Gastrocnemius medialis (tissue), 4 donors: ENCODE results near the gene SERPINE1.

Experiments used
- CTCF ChIP-seq, 5 experiments: fragments of 450-650 bp in 3 of 5; fragments of 200-600 bp in 2 of 5; sonication (generic) in 2 of 5; IDR thresholded peaks in 4 of 5; conservative IDR thresholded peaks in 1 of 5; 1 replicate in 4 of 5; 2 replicates in 1 of 5; pipeline ENCODE4 v1.5.1; 2016 to 2019; ENCODE audit warnings: antibody characterized with exemption in 5 of 5, mild to moderate bottlenecking in 3 of 5, moderate library complexity in 3 of 5
- POLR2A ChIP-seq, 2 donors: fragments of 450-650 bp; IDR thresholded peaks; one replicate each; pipeline ENCODE4 v1.6.1; 2017; ENCODE audit warnings: antibody characterized with exemption in 2 of 2, mild to moderate bottlenecking in 2 of 2, moderate library complexity in 2 of 2

- TF ChIP-seq CTCF (IDR thresholded peaks at IDR 0.05 in 4 of 5, conservative IDR thresholded peaks at IDR 0.05 in 1 of 5) = no peak
- TF ChIP-seq POLR2A (IDR thresholded peaks at IDR 0.05) = no peak
Measured at GRCh38 chr7:101169110-101169837, 42.4 kb downstream of the SERPINE1 start.
